ENCODE results near the gene IL11RA. TPM values are rescaled to one million over a fixed set of nuclear protein-coding genes. Genes with fewer than 3 reads are reported as not detected.

IL11RA gene
- total RNA-seq, 2 experiments from 2014 or later, result 17.4 to 20.7 TPM

DNA sequence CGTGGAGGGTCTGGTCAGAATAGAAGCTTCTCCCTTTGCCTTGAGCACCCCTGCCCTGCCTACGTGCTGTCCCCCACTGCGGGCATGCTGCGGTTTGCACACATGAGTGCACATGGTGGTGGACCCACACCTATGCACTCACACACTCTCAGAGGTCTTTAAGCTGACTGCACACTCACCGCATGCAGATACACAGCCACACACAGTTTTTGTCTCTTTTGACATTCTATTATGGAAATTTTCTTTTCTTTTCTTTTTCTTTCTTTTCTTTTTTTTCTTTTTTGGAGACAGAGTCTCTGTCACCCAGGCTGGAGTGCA lies 22.5 kb upstream of the IL11RA start:
- H3K36me3 Mint-ChIP-seq (ENCODE audit: low read depth), result peaks cover 2% of the 10 kb centered on the region
- H3K4me1 Mint-ChIP-seq (ENCODE audit: low read depth), result peaks cover 18% of the 10 kb centered on the region
- no peak for DNase-seq
- intact Hi-C loops (cut with micrococcal nuclease), result no loop called here
- H3K27me3 Mint-ChIP-seq, result peaks cover 45% of the 10 kb centered on the region
- H3K27ac Mint-ChIP-seq, result no peak overlapping the region
- H3K4me3 Mint-ChIP-seq, result peak overlapping the region; percentile 55
- TF ChIP-seq, protein P1, sequence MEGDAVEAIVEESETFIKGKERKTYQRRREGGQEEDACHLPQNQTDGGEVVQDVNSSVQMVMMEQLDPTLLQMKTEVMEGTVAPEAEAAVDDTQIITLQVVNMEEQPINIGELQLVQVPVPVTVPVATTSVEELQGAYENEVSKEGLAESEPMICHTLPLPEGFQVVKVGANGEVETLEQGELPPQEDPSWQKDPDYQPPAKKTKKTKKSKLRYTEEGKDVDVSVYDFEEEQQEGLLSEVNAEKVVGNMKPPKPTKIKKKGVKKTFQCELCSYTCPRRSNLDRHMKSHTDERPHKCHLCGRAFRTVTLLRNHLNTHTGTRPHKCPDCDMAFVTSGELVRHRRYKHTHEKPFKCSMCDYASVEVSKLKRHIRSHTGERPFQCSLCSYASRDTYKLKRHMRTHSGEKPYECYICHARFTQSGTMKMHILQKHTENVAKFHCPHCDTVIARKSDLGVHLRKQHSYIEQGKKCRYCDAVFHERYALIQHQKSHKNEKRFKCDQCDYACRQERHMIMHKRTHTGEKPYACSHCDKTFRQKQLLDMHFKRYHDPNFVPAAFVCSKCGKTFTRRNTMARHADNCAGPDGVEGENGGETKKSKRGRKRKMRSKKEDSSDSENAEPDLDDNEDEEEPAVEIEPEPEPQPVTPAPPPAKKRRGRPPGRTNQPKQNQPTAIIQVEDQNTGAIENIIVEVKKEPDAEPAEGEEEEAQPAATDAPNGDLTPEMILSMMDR (IDR thresholded peaks at IDR 0.05), result no peak
- ChIA-PET CTCF (interaction anchor here (0.8 to 1.8 kb wide), 5 partner anchors 8 to 25 kb away, joined by 3 to 9 read pairs (median 4); partner anchors contain the start of genes DCTN3 and SIGMAR1), POLR2A (interaction anchor here (0.6 to 1.5 kb wide), 4 partner anchors 8 to 14 kb away, joined by 3 to 5 read pairs (median 4); partner anchors contain the start of gene SIGMAR1)
- no peaks in the 10 kb centered on the region for H3K9me3 Mint-ChIP-seq
- peak; percentile 2 for ATAC-seq

DNA sequence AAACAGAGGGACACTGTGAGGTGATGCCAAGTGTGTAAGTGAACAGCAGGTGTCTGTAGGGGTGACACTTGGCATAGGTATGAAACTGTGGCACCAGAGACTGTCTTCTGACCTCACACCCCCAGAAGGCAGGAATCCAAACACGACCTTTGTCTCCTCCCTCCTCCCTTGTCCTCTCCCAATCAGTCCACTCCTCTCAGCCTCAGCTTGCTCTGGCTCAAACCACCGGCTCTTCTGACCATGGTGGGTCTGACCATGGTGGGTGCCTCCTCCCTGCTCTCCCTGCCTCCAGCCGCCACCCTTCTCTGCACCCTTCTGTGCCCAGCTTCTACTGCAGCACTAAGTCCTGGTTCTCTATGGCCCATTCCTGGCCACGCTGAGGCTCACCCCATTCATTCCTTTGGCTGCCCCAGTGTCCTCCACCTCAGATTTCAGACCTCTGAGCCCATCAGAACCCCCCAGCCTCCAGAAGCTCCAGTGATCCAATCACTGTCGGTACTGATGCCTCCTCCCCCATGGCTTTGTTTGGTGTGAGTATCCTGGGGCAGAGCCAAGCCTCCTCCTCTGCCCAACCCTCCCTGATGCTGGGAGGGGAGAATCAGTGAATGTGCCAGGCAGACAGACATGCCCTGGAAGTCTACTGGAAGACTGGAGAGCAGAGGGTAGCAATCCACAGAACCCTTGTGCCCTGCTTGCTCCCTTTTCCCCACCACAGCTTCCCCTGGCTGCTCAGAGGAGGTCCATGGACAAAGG lies 21.4 kb upstream of the IL11RA start:
- TF ChIP-seq, protein P1 (IDR thresholded peaks at IDR 0.05), result no peak
- no peak overlapping the region for H3K27ac Mint-ChIP-seq
- H3K9me3 Mint-ChIP-seq, result no peaks in the 10 kb centered on the region
- ChIA-PET CTCF (interaction anchor here (1.8 to 8.4 kb wide), 2 partner anchors 16 to 17 kb away, joined by 9 to 133 read pairs; partner anchors contain the start of gene GALT), POLR2A (no interaction called here)
- intact Hi-C loops (cut with micrococcal nuclease), result no loop called here
- DNase-seq (no peak), ATAC-seq (no peak)
- no peak overlapping the region for H3K4me3 Mint-ChIP-seq
- H3K4me1 Mint-ChIP-seq (ENCODE audit: low read depth), result peaks cover 28% of the 10 kb centered on the region
- H3K36me3 Mint-ChIP-seq (ENCODE audit: low read depth), result peaks cover 12% of the 10 kb centered on the region
- H3K27me3 Mint-ChIP-seq, result peaks cover 40% of the 10 kb centered on the region

DNA sequence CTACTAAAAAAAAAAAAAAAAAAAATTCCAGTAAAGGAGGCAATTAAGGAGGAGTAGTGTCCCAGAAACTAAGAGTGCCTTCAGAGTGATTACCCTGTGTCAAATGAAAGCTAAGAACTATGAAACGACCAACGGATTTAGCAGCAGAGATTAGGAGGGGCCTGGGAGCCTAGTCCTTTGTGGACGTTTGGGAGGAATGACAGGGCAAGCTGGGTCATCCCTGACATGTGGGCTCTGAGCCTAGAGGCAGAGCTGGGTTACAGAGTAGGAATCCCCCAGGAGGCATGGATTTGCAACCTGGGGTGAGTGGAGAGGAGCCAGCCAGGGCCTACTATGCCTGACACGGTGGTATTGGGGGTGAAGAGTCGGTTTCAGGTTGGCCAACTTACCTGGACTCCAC lies 18.8 kb upstream of the IL11RA start:
- peaks cover 16% of the 10 kb centered on the region for H3K27me3 Mint-ChIP-seq
- ATAC-seq, result no peak
- no peaks in the 10 kb centered on the region for H3K9me3 Mint-ChIP-seq
- POLR2A ChIA-PET, result interaction anchor here (1.4 to 7.3 kb wide), 4 partner anchors 13 to 21 kb away, joined by 5 to 63 read pairs (median 47); partner anchors contain the start of genes DCTN3, GALT and RPP25L
- no peak overlapping the region for H3K27ac Mint-ChIP-seq
- CTCF ChIA-PET, result interaction anchor here (0.6 to 8.4 kb wide), 15 partner anchors 10 to 255 kb away, joined by 3 to 142 read pairs (median 10); partner anchors contain the start of genes CNTFR, DCTN3, GALT and RPP25L
- H3K36me3 Mint-ChIP-seq (ENCODE audit: low read depth), result peaks cover 23% of the 10 kb centered on the region
- no peak for DNase-seq
- no peak overlapping the region for H3K4me3 Mint-ChIP-seq
- intact Hi-C loops (cut with micrococcal nuclease), result no loop called here
- TF ChIP-seq, protein P1 (IDR thresholded peaks at IDR 0.05), result no peak
- peaks cover 37% of the 10 kb centered on the region for H3K4me1 Mint-ChIP-seq (ENCODE audit: low read depth)

DNA sequence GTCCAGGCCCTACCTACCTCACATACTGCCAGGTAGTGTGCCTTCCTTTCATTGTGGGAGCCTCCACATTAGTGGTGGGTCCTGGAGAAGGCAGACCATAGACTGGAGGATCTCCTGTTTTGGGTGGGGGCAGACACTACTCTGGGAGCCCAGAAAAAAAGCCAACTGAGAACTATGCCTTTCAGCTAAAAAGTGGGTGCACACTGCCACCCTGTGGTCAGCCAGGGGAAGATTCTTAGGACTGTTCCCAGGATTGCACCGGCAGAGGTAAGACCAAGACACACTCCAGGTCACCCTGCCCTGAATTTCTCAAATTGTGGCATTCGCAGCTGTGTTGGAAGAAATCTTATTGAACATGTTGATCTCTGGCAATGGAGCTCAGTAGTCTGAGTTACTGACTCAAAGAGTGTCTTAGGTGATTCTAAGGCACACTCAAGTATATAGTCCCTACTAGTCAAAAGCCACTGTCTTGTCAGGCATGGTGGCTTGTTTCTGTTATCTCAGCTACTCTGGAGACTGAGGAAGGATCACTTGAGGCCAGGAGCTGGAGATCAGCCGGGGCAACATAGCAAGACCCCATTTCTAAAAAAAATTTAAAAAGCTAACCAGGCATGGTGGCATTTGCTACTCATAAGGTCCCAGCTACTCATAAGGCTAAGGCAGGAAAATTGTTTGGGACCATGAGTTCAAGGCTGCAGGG lies 18.0 kb upstream of the IL11RA start:
- Mint-ChIP-seq H3K4me3 (no peak overlapping the region), H3K9me3 (no peaks in the 10 kb centered on the region), H3K27ac (no peak overlapping the region), H3K27me3 (peaks cover 11% of the 10 kb centered on the region), H3K36me3 (ENCODE audit: low read depth) (peaks cover 23% of the 10 kb centered on the region), H3K4me1 (ENCODE audit: low read depth) (peaks cover 40% of the 10 kb centered on the region)
- CTCF ChIA-PET, result interaction anchor here (0.6 to 8.4 kb wide), 24 partner anchors 11 to 461 kb away, joined by 3 to 142 read pairs (median 4); partner anchors contain the start of genes CCL27, CNTFR, DCTN3 and GALT
- DNase-seq (peak; percentile 75), ATAC-seq (peak; percentile 29)
- TF ChIP-seq, protein P1 (IDR thresholded peaks at IDR 0.05), result peak; percentile 87
- intact Hi-C loops (cut with micrococcal nuclease), result loop anchor here (2.0 kb wide), 1 partner anchor 21 kb away; the partner anchor contains the start of gene RPP25L
- POLR2A ChIA-PET, result interaction anchor here (1.4 to 7.3 kb wide), 4 partner anchors 13 to 22 kb away, joined by 5 to 63 read pairs (median 47); partner anchors contain the start of genes DCTN3, GALT and RPP25L
